ENCODE results near the gene FER1L5.

- no peak for TF ChIP-seq CTCF (IDR thresholded peaks at IDR 0.05)
- TF ChIP-seq POLR2A (IDR thresholded peaks at IDR 0.05) = no peak
Measured at GRCh38 chr2:96599941-96600340, 42.6 kb upstream of the FER1L5 start.
